Tongue (tissue), 2 donors: ENCODE data around the gene ARSA. TPM values are rescaled to one million over a fixed set of nuclear protein-coding genes. Genes with fewer than 3 reads are reported as not detected.
"Not testable (repeated sequence)": the region's sequence is repeated elsewhere in the genome, so short reads cannot be mapped to it uniquely, and the experiment has no call there.

Source experiments
- DNase-seq: peaks from one replicate; pipeline ENCODE4 v3.0.0-alpha.2; 2015
- total RNA-seq: library from RNA; depleted of rRNA; stranded (reverse); fragments of >200 nt; gene quantifications from one replicate; pipeline ENCODE4 v1.2.3, GENCODE V29; 2014

Gene ARSA
- 9.6 TPM for total RNA-seq

DNA sequence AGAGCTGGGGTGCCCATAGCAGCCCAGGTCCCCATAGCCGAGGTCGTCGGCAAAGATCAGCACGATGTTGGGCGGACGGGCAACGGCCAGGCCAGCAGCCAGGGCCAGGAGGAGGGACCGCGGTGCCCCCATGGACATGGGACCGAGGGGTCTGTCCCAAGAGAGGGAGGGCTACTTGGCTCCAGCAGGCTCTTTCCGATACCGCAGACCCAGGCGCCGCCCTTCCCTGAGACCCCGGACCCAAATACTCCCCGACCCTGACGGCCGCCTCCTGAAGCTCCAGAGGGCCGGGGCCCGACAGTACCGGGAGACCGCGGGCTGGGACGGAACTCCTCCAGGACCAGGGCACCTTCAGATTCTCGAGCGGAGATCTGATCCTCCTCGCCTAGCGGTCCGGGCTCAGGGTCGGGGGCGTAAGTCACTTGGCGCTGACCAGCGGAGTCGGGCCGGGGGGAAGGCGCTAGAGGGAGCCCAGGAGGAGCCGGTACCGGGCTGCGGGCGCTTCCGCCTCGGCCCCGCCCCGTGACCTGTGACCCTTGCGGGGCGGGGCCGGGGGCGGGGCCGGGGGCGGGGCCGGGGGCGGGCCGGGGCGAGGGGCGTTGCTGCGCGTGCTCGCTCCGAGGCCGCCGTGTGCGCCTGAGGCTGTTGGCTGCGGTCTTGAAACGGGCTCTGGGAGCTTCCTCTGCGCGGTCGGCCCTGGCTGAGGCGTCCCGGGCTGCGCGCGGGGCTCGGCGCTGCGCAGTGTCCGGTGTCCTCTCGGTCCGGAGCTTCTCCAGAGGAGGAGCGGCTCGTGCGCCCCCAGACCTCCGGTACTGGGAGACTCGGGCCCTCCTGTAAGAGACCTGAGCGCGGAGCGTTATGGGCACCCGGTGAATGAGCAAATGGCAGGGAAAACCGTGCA is at the start of gene ARSA:
TSS of gene ARSA (minus strand) at position 511 of the 901 bp plus-strand sequence. CDS start at position 138, 373 bp downstream.
- peak; percentile 91 for DNase-seq

DNA sequence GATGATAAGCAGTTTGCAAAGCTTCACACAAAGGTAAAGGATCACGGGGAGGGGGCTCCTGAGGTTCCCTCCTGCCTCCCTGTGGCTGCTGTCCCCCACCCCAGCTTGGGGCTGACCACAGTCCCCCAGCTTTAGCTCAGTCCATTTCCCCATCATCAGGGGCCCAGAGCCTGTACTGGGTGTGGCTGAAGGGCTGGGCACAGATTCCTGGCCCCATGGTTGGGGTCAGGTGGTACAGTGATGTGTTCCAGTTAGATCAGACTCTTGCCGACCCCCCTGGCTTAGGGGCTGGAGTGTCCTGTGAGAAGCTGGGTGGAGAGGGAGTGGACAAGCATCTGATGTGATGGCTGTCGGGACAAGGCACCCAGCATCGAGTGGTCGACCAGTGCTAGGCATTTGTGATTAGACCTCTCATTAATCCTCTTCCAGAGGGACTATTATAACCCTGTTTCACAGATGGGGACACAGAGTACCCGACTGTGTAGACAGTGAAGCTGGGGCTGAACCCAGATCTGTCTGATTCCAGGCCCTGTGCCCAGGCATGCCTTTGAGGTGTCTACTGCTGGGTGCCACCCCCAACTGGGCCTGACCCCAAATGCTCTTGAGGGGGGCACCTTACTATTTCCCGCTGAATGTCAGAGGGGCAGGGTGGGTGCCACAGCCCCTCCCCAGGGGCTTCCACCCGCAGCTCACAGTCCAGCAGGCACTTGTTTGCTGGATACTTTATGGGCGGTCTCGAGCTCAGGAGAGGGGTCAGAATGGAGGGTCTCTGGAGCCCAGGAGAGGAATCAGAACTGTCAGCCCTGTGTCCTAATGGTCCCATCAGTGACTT is 48.9 kb upstream of the ARSA start:
- DNase-seq, result no peak

DNA sequence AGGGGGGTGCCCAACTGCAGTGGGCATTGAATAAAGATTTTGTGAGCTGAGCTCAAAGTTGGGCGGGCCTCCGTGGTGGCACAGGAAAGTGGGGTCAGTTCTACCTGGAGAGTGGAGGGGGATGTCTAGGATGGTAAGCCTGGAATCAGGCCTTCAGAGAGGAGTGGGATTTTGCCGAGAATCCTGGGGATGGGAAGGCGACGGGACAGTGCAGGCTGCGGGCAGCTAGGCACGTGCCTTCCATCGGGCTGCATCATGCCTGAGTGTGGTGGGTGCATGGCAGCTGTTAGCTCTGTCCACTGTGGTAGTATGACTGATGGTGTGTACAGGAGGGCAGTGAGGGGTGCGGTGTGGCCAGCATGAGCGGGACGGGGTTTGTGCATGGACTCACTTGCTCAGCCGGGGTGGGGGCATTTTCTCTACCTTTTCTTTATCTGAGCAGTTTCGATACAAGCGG is 48.3 kb upstream of the ARSA start:
- no peak for DNase-seq

DNA sequence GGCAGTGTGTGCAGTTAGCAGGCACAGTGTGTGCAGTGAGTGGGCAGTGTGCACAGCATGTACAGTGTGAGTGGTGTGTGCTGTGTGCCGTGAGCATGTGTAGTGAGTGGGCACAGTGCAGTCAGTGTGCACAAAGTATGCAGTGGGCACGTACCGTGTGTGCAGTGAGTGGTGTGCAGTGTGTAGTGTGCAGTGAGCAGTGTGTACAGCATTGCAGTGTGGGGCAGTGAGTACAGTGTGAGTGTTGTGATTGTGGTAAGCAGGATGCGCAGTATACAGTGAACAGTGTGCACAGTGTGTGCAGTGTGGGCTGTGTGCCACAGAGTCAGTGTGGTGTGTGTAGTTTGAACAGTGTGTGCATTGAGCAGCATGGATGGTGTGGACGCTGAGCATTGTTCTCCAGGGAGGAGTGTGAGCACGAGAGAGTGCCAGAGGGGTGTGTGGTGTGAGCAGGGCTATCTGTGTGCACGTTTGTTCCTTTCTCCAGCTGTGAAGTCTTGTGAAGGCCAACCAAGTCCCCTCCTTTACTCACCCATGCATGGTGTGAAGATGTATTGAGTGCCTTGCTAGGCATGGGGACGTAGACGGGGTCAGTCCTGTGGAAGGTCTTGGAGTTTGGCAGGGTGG is 47.7 kb upstream of the ARSA start:
- DNase-seq, result no peak

DNA sequence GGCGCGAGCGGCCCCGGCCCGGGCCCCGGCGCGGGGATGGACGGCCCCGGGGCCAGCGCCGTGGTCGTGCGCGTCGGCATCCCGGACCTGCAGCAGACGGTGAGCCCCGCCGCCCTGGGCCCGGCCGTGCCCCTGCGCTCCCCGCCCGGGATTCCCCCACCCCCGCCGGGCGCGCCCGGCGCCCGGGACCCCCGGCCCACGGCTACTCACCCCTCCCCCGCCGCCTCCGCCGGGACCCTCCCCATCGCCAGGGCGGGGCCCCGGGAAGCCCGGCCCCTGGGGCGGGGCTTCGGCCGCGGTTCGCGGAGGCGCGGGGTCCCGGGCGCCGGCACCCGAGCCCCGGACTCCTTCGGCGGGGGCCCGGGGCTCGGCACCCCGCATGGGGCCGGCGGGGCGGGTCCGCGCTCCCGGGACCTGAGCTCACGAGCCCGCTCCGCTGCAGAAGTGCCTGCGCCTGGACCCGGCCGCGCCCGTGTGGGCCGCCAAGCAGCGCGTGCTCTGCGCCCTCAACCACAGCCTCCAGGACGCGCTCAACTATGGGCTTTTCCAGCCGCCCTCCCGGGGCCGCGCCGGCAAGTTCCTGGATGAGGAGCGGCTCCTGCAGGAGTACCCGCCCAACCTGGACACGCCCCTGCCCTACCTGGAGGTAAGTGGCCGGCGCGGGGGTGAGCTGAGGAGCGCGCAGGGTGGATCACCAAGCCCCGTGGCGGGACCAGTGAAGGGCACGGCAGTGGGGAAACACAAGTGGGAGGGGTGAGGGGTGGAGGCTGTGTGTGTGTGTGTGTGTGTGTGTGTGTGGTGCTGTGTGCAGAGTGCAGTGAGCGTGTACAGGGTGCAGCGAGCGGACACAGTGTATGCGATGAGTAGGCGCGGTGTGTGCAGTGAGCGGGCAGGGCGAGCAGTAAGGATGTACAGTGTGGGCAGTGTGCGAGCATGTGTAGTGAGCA is 46.9 kb upstream of the ARSA start:
- peak; percentile 62 for DNase-seq

DNA sequence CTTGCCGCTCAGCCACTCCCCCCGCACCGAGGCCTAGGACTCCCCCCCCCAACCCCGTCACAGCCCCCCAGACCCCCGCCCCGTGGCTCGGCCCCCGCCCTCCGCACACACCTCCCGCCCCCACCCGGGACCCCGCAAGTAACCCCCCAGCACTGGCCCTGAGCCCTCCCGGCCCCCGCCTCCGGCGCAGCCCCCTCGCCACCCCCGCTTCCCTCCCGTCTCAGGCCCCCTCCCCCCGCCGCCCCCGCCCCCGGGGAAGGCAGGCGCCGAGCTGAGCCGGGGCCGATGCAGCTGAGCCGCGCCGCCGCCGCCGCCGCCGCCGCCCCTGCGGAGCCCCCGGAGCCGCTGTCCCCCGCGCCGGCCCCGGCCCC is 46.2 kb upstream of the ARSA start:
- DNase-seq, result peak; percentile 12

DNA sequence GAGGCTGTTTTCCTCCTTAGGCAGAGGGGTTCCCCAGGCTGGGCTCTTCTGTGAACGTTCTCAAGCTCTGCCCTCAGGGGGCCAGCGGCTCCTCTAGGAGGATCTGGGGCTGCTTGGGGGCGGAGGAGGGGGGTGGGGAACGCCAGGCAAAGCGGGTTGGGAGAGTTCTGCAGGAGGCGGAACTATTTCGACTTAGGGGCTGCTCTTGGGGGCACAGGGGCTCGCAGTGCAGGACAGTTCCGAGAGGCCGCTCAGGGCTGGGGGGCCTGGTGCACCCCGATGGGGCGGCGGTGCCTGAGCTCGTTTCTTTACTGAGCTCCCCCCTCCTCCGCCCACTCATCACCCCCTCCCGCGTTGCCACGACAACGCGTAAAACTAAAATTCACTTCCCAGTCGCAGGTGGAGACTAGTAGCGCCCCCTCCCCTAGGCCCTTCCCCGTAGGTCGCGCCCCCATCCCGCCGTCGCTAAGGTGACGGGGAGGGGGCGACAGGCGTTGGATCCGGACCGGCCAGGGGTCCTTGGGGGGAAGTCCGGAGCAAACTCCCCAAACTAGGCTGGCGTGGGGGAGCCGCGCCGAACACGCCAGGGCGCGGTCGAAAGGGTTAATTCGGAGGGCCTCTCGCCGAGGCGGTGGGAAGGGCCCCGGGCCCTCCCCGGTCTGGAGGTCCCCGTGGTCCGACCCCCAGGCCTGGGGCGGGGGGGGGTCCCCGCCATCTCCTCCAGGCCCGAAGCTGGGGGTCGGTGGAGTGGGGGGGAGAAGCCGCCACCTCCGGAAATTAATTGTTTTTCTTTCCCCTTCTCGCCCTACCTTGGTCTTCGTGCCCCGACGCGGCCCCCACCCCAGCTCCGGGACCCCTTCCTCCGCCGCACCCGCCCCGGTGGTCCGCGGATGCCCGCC is 45.5 kb upstream of the ARSA start:
- peak; percentile 37 for DNase-seq

DNA sequence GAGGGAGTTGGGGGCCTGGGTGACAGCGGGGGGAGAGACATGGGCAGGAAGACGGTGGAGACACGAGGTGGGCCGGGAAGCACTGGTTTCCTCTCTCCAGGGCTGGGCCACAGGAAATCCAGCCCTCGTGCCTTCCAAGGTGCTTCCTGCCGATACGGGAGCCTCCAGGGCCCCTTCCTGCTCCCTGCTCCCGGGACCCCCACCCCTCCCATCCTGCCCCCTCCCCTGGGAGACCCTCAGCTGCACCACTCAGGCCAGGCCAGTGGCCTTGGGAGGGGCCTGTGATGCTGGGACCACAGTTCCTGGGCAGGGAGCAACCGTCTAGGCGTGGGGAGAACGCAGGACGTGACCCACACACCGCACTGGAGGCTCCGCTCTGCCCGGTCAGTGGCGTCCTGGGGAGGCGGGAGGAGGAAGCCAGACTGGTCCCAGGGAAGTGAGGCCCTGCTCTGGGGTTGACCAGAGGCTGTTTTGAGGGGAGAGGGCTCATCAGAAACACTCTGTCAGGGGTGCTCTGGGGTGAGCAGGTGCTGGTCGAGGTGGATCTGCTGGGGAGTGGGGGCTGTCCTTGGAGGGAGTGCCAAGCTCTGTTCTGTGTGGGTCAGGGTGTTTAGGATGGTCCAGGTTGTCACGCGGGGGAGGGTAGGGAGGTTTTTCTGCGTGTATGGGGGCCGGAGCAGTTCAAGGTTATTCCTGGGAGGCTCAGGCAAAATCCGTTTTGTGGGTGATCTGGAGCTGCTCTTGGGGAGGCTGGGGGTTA is 44.7 kb upstream of the ARSA start, which contains the start of gene SHANK3:
TSS of gene SHANK3 (plus strand) at position 353 of the 760 bp plus-strand sequence.
- DNase-seq, result peak; percentile 7

DNA sequence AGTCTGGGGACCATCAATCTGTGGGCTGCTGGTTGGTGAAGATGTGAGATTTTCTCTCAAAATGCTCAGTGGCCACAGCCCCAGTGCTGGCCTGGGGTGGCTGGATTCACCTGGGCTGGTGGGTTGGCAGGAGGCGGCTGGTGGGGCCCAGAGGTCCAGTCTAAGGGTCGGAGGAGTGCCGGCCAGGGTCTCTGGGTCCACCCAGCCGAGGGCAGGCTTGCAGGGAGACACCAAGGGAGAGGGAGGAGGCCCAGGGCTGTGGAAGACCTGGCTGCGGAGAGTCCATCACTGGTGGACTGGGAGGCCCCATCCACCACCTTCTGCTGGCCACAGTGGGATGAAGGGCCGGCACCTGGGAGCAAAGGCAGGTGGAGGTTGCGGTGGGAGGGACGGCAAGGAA is 44.1 kb upstream of the ARSA start:
- no peak for DNase-seq

DNA sequence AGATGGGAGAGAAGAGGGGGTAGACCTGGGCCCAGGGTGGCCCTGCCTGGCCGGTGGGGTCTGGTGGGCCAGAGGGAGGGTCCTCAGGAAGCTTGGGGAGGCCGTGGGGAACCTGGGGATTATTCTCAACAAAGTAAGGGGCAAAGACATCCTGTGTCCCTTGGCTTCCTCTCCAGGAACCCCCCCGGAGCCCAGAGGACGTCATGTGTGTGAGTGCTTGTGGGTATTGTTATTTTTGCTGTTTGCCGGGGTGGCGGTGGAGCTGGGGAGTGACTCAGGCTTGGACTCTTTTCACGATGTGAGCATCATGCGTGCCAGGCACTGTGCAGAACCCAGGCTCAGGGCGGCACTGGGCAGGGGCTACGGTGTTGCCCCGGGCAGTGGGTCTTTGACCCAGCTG is 43.7 kb upstream of the ARSA start:
- DNase-seq, result no peak

DNA sequence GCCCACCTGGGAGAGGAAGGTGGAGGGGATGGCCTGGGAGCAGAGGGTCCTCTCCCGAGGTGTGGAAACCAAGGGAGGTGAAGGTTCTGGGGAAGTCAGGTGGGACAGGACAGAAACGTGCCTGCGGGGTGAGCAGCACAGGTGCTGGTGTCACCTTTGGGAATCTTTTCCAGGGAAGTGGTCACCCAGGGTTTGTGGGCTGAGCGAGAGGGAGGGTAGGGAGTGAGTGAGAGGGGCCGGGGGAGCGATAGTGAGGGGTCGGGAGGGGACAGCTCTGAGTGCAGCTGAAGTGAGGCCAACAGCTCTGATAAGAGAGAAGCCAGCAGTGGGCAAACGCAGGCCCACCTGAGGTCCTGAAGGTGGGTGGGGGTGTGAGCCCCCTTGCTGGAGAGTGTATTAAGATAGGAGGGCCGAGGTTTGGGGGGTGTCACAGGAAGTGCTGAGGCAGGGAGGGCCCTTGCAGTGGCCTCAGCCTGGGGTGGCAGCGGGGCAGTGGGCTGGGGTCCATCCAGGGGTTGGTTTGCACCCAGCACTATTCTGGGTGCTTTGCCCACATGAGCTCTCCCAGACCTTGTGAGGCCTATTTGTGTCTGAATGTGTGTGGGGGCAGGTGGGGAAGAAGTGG is 43.1 kb upstream of the ARSA start:
- DNase-seq, result no peak

DNA sequence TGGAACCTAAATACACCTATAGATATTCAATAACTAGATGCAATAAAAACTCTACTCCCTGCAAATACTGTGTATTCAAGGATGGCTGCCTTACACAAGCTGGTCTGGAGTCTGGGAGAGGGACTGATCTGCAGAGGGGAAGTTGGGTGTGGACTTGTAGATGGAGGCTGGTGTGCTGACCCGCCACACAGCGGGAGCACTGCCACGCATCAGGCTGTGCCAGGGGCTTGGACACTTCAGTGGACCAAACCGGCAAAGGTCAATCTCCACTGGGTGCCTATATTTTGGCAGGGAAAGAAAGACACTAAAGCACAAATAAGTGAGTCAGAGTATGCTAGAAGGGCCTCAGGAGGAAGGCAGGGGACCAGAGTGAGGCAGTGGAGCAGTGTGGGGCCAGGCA is 42.6 kb upstream of the ARSA start:
- no peak for DNase-seq

DNA sequence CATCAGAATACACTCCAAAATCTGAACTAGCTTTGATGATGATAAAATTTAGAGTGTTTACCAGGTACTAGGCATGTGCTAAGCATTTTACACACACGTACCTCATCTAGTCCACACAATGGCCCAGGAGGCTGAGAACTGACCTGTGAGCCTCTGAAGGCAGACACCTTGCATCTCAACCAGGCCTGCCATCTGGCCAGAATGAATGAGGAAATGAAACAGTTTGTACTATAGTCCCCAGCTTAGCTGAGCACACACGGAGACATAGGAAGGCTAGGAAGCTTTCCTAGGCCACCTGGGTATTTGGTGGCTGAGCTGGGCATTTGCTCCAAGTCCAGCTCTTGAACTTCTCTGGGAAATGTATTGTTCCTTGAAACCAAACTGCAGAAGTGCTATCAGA is 37.8 kb upstream of the ARSA start:
- no peak for DNase-seq

DNA sequence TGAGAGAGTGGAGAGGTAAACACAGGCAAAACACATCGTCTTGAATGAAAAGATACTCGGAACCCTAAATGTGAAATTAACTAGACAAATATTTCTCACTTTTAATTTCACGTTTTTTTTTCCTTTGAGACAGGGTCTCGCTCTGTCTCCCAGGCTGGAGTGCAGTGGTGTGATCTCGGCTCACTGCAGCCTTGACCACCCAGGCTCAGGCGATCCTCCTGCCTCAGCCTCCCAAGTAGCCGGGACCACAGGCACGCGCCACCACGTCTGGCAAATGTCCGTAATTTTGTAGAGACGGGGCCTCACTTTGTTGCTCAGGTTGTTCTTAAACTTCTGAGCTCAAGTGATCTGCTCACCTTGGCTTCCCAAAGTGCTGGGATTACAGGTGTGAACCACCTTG is 37.3 kb upstream of the ARSA start:
- no peak for DNase-seq

DNA sequence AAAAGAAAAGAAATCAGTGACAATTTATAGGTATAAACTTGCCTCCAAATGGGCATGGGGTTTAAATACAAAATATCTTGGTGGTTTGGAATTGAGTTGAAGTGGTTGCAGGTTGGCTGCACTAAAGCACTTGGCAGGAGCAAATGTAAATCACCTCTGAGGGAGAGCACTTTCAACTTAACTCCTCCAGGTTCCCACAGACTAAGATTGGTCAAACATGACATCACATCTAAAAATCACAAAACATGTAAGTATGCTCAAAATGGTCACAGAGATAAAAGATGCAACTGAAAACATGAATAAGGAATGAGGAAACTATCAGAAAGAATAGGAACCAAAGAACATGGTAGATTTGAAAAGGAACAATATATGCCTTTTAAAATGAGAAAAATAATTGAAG is 32.4 kb upstream of the ARSA start:
- DNase-seq, result no peak

DNA sequence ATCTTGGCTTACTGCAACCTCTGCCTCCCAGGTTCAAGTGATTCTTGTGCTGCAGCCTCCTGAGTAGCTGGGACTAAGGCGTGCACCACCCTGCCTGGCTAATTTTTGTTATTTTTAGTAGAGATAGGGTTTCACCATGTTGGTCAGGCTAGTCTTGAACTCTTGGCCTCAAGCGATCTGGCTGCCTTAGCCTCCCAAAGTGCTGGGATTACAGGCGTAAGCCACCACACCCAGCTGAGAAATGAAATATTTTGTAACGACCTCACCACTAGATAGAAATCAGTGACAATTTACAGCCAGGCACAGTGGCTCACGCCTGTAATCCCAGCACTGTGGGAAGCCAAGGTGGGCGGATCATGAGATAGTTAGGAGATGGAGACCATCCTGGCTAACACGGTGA is 31.8 kb upstream of the ARSA start:
- DNase-seq, result not testable (repeated sequence)

DNA sequence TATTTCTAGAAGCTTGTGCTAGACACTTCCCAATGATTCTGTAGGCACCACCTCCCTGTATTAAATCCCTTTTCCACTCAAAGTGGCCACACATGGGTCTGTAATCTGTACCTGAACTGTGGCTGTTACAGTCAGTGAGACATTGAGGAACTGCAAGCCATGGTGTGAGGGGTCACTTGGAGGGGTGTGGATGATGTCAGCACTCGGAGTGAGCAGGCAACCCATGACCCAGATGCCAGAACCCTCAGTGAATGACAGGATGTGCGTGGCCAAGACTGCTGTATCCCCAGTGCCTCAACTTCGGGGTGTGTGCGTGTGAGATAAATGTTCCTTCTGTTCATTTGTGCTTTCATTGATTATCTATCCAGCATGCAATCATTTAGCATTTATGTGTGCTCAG is 30.0 kb upstream of the ARSA start:
- no peak for DNase-seq

DNA sequence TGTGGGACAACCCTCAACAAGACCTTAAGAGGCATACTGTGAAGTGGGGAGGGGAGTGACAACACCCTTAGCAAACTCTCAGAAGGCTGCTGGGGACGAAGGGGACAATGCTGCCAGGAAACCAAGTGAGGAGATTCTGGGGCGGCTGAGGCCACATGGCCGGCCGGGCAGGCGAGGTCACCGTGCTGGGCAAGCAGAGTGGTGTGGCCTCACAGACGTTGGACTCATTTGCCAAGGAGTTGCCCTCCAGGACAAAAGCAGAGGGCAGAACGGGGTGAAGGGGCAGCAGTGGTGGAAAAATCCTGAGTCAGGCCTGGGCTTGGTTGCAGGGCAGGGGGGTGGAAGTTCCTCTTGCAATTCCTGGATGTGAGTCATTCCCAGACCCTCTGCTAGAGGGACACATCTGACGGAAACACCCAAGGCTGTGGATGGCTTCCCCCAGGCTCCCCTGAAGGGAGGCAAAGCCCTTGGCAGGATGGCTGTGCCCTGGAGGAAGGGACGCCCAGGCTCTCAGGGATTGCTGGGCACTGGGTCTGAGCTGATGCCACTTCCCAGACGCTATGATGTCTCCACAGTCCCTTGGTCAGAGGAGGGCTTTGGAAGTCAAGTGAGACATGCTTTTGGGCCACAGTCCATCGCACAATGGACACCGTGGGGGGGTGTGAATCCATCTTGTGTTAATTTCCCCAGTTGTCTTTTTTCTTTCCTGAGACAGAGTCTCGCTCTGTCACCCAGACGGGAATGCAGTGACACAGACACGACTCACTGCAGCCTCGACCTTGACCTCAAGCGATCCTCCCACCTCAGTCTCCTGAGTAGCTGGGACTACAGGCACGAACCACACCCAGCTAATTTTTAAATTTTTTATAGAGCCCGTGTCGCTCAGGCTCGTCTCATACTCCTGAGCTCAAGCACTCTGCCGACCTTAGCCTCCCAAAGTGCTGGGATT is 28.4 kb upstream of the ARSA start:
- no peak for DNase-seq
